Inferior parietal cortex (tissue), 1 donor: ENCODE results near the gene IRX4.

Source experiments
- DNase-seq: peaks from one replicate; pipeline ENCODE4 v3.0.0-alpha.2; 2016; ENCODE audit errors: extremely low spot score

Gene IRX4

DNA sequence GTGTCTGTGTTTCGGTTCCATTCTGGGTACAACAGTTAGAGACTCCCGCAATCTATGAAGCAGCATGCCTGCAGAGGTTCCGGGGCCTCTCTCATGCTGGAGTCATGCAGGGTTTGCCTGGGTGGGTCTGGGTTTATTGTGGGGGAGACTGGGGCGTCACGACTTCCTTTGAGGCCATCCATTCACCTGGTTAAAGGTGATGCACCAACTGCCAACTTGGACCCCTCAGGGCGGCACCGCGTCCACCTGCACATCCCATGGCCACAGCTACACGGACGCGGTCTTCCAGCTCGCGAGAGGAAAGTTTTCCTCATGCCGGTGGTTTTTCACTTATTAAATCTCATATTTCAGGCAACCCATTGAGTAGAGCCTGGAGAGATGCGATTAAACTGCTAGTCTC lies 30.9 kb upstream of the IRX4 start:
- no peak for DNase-seq

DNA sequence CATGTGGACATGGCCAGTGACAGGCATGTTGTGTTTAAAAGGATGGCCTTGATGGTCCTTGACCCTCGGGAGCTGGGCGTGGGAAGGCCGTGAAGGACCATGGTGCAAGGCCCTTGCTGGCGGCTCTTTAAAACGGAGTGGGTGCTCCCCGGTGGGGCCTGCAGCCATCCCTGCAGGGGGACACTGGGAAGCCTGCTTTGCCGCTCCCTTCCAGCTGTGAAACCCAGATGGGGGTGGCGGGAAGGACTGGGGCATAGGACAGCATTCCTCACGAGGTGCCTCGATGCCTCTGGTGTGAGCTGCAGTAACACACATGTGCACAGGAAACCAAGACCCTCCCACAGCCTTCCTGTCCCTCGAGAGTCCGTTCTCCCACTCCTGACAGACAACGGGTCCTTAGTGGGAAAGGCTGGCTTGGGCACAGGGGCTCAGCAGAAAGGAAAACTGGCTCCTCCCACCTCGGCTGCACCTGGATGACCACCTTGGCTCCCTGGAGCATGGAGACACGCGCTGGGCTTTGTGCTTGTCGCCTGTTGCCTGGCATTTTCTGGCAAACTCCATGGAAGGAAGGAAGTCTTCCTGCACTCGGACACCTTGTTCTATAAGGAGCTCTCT lies 30.3 kb upstream of the IRX4 start:
- DNase-seq = no peak

- no peak for DNase-seq
These were observed 29.1 kb upstream of the IRX4 start for GRCh38 chr5:1911773-1912235.

- no peak for DNase-seq
These were observed 28.4 kb upstream of the IRX4 start for GRCh38 chr5:1910861-1911772.

GRCh38 chr5:1910081-1910760 lies 27.5 kb upstream of the IRX4 start:
- DNase-seq = no peak

DNA sequence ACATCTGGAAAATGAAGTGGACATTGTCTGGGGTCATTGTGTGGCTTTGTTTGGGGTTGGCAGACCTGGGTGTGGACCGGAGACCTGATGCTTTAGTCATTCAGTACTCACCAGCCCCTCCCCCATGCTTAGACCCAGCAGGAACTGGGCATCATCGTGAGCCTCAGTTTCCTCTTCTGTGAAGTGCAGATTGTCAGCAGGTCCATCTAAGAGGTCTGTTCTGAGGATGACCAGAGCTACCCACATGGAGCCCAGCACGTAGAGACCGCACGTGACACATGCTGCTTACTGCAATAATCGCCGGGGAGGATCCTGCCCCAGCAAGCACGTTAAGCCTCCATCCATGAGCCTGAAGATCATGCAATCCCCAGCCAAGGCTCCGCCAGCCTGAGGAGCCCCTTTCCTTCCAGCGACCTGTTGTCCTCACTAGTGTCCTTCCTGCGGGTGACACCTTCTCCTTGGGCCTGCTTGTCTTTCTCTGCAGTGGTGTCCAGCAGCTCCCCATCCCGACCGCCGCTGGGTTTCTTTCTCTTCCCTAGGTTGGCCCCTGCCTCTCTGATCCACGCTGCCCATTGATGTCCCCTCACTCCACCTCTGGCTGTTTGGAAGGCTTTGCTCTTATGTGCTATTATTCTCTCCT lies 26.7 kb upstream of the IRX4 start:
- DNase-seq = no peak

GRCh38 chr5:1908931-1909330 lies 26.2 kb upstream of the IRX4 start:
- no peak for DNase-seq

DNA sequence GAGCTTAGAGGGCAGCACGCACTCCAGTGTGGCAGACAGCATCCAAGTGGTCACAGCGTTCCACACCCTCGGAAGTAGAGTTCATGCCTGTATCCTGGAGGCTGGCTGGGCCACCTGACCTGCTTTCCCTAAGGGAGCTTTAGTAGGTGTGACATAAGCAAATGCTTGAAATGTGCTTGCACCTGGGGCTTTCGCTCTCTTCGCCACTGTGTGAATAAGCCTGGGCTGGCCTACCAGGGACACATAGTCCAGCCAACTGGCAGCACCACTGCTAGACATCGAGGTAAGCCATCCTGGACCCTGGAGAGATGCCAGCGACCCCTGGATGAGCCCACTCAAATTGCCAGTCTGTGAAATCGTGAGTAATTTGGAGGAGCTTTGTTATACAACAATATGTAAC lies 24.9 kb upstream of the IRX4 start:
- DNase-seq = no peak

DNA sequence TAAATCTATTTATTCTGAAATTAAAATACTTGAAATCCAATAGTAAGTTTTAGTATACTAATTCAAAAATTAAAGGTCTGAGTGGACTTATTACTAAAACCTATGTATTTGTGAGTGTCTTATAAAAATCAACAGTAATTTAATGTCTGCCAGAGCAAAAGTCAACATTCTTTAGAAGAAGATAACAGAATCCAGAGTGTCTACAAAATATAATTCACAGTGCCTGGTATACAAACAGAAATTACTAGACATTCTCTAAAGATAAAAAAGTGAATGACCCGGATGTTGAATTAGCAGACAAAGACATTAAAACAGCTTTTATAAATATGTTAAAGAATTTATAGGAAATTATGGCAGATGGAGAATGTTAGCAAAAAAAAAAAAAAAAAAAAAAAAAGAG lies 22.4 kb upstream of the IRX4 start:
- no peak for DNase-seq

DNA sequence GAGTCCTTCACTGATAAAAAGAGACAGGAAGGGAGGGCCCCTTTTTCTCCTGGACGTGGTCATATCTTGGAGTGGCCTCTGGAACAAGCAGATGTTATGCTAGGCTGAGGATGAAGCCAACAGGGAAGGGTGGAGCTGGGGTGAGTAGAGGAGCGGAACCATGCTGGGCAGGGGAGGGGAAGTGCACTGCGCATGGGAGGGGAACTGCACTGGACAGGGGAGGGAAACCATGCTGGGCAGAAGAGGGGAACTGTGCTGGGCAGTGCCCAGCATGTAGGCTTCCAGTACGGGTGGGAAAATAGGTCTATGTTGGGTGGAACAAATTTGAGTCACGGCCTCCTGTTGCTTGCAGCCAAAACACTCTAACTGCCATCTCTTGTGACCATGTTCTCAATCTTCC lies 19.3 kb upstream of the IRX4 start:
- no peak for DNase-seq

GRCh38 chr5:1901061-1901460 lies 18.3 kb upstream of the IRX4 start:
- no peak for DNase-seq

DNA sequence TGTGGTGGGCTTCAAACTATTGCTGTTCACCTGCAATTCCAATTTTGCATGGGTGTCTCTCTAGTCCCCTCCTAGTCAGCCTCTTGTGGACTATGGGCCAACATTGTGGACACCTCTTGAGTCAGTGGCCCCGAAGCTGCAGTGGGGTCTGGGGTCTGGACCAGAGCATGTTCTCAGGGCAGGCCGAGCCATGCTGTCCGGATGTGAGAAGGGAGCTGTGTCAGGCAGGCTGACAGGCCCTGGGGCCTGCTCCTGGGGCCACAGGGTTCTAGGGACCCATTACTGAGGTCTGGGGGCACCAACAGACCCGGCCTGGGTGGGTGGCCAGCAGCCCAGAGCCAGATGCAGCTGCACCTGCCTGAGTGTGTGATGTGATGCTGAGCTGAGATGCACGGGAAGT lies 16.5 kb upstream of the IRX4 start:
- no peak for DNase-seq

DNA sequence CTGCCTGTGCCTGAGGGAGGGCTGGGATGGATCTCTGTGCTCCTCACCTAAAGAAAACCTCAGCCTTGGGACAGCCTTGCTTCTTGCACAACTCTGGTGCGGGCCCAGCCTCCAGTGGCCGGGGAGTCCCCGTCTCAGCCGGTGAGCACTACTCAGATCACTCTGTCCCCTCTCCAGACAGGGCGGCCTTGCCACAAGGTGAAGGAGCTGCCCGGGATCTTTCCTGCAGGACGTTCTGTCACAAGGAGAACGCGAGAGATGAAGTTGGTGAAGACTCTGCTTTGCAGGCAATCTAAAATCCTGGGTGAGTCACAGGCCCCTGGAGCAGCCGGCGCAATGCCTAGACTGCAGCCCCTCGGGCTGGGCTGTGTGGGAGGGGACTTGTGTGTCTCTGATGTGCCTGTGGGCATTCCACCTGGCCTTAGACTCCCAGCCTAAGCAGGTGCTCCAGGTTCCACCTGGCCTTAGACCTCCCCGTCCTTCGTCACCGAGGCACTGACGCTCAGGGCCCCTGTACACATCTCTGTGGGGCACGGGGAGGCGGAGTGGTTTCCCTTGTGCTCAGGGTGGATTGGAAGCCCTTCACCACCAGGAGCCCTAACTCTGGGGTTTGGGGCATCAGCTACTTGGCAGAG lies 15.2 kb upstream of the IRX4 start:
- DNase-seq = no peak

GRCh38 chr5:1897386-1897785 lies 14.7 kb upstream of the IRX4 start:
- no peak for DNase-seq

DNA sequence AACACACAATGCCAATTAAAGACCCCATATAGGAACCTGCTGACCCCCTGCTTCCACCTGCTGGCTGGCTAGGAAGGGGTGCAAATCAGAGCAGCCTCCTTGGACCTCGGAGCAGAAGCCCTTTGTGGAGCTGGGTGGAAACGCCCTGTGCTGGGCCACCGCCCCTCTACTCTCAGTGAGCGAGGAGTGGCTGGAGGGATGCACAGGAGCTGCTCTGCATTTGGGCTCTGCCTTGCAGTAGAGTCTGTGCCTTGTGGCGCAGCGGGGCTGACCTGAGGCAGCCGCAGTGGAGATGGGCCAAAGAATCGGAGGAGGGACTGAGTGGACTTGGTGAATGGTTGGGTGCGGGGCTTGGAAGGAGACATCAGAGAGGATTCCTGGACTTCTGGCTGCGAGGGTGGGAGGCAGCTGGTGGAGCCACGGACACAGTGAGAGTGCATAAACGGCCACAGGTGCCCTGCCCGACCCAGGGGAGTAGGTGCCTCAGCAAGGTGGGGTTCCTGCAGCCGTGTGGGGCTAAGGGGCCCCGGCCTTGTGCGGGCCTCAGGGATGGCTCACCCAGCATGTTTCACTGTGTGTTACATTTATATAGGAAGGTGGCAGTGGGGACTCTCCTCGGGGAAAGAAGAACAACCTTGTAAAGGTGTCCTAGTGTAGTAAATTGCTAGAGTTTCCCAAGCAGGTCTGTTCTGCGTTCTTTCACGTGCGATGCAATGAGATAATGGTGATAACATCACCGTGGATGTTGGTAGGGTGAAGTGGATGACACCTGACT lies 14.1 kb upstream of the IRX4 start:
- DNase-seq = no peak

- DNase-seq = no peak
These were observed 13.2 kb upstream of the IRX4 start for GRCh38 chr5:1895739-1896420.

DNA sequence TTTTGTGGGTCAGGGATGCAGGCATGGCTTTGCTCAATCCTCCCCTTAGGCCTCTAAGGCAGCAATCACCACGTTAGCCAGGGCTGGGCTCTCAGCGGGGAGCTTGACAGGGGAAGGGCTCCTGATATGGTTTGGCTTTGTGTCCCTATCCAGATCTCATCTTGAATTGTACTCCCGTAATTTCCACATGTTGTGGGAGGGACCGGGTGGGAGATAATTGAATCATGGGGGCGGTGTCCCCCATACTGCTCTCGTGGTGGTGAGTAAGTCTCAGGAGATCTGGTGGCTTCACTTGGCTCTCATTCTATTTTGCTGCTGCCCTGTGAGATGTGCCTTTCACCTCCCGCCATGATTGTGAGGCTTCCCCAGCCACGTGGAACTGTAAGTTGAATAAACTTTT lies 11.5 kb upstream of the IRX4 start:
- DNase-seq = no peak

DNA sequence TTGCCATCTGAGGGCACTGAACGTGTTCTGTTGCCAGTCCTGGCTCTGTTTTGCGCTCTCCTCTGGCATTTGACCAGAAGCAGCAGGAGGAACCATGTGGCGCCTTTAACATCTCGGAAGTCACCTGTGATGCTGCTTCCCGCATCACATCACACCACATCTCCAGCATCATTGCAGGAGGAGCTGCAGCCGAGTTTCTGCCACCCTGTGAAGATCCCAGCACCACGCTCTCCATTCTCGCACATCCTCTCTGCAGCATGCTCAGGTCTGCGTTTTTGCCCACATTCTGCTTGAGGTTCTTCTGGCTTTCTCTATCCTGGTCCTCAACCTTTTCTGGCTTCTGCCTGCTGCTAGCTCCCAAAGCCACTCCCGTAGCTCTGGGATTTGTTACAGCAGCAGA lies 11.0 kb upstream of the IRX4 start:
- DNase-seq = no peak

DNA sequence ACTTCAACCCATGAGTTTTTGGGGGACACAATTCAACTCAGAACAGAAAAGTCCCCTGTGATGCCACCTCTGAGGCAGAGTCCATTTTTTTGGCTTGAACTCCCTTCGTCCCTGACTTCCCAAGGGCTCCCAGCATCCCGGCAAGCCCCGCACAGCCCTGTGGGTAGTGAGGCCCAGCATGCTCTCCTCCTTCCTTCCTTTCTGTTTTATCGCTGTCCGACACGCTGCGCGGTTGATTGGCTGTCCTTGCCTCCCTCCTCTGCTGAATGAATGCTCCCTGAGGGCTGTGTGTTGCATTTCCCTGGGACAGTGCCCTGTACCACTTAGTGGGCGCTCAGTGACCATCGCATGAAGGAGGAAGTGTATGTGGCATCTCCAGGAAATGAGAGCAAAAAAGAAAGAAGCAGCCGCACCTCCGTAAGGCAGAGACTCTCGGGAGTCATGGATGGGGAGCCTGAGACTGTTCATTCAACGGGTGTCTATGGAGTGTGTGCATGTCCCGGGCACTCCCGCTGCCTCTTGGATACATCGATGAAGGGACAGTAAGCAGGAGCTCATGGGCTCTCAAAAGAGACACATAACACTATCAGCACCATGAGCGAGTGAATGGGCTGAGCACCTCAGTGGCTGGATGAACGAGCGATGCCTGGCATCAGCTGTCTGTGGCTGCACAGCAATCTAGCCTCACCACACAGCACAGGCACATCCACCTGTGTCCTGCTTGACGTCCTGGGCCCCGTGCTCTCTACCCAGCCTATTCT lies 10.1 kb upstream of the IRX4 start:
- no peak for DNase-seq

- DNase-seq = no peak
These were observed 9.5 kb upstream of the IRX4 start for GRCh38 chr5:1892211-1892610.
